OCI-LY3 (cell line): ENCODE data around the gene ABCC6.
"Not testable (repeated sequence)": the region's sequence is repeated elsewhere in the genome, so short reads cannot be mapped to it uniquely, and the experiment has no call there.

Source experiments
- H2AFZ ChIP-seq: fragments of 200-600, 300-600 bp; shearing (Covaris generic); 2 replicates; pipeline ENCODE4 v1.6.0; 2014; ENCODE audit warnings: antibody characterized with exemption, low read depth, low read length
- H3K27ac ChIP-seq: fragments of 200-600, 300-600 bp; sonication (generic); 2 replicates; pipeline ENCODE4 v1.5.1; 2014; ENCODE audit warnings: mild to moderate bottlenecking, low read length, moderate library complexity, mixed read lengths
- H3K27me3 ChIP-seq: fragments of 200-600, 300-600 bp; sonication (generic); 2 replicates; pipeline ENCODE4 v1.6.1; 2014; ENCODE audit warnings: low read depth, low read length, mixed read lengths
- H3K36me3 ChIP-seq: fragments of 200-600, 300-600 bp; sonication (generic); replicated peaks from 2 replicates; pipeline ENCODE3; 2014; ENCODE audit warnings: low read depth, low read length, mixed read lengths
- H3K4me1 ChIP-seq: fragments of 300-600, 200-600 bp; sonication (generic); 2 replicates; pipeline ENCODE4 v1.6.1; 2014; ENCODE audit warnings: low read length, mixed read lengths
- H3K4me2 ChIP-seq: fragments of 200-600, 300-600 bp; sonication (generic); 2 replicates; pipeline ENCODE4 v1.6.1; 2014; ENCODE audit warnings: low read length, mixed read lengths
- H3K4me3 ChIP-seq: fragments of 300-600, 200-600 bp; sonication (generic); 2 replicates; pipeline ENCODE4 v1.5.1; 2014; ENCODE audit warnings: antibody characterized with exemption, mild to moderate bottlenecking, low read length, moderate library complexity
- H3K79me2 ChIP-seq: fragments of 300-600, 200-600 bp; shearing (Covaris generic); 2 replicates; pipeline ENCODE4 v1.6.1; 2014; ENCODE audit warnings: mild to moderate bottlenecking, low read length, mixed read lengths
- H3K9ac ChIP-seq: fragments of 300-600, 200-600 bp; shearing (Covaris generic); 2 replicates; pipeline ENCODE4 v1.6.0; 2014; ENCODE audit warnings: mild to moderate bottlenecking, low read length, moderate library complexity
- H3K9me3 ChIP-seq: fragments of 200-600, 300-600 bp; shearing (Covaris generic); 2 replicates; pipeline ENCODE4 v1.6.1; 2014; ENCODE audit warnings: low read length, mixed read lengths; ENCODE audit not compliant: insufficient read depth
- H4K20me1 ChIP-seq: fragments of 200-600, 300-600 bp; sonication (generic); 2 replicates; pipeline ENCODE4 v1.6.1; 2016; ENCODE audit warnings: low read length, mixed read lengths; ENCODE audit not compliant: insufficient read depth
- CTCF ChIP-seq: fragments of 200-600, 300-600 bp; sonication (generic); IDR thresholded peaks from 2 replicates; pipeline ENCODE4 v1.5.1; 2014; ENCODE audit warnings: antibody characterized with exemption, low read length, low read depth
- EZH2phosphoT487 ChIP-seq: fragments of 200-600 bp; shearing (Covaris generic); IDR thresholded peaks from 2 replicates; pipeline ENCODE4 v1.6.1; 2018; ENCODE audit warnings: antibody characterized with exemption, mixed run types, low read depth

ABCC6 gene

DNA sequence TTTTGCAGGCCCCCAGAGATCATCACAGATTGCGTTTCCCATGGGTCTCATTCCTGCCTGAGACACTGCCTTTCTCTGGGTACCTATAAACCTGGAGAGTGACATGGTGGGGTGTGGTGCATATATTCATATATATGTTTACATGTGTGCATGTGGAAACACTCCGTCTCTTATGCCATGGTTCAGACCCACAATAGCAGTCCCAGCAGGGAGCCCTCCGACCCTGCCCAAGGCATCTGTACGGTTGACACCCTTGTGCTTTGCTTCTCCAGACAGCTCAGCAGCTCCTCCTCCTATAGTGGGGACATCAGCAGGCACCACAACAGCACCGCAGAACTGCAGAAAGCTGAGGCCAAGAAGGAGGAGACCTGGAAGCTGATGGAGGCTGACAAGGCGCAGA lies 116.8 kb downstream of the ABCC6 start:
- Histone ChIP-seq H3K4me1 (peaks cover 12% of the 10 kb centered on the region), H3K4me3 (no peak overlapping the region), H3K9me3 (no peaks in the 10 kb centered on the region), H3K4me2 (no peak overlapping the region), H3K27me3 (no peaks in the 10 kb centered on the region), H2AFZ (no peak overlapping the region), H3K9ac (no peak overlapping the region), H3K27ac (no peak overlapping the region), H4K20me1 (0 out of 2 replicates have a peak, but pooled peaks cover 3% of the 10 kb centered on the region), H3K79me2 (0 out of 2 replicates have a peak, but pooled peaks cover under 1% of the 10 kb centered on the region), H3K36me3 (peaks cover 54% of the 10 kb centered on the region)
- TF ChIP-seq CTCF (no peak), EZH2phosphoT487 (no peak)

- Histone ChIP-seq H3K4me2 (no peak overlapping the region), H3K27me3 (no peaks in the 10 kb centered on the region), H2AFZ (no peak overlapping the region), H3K9me3 (no peaks in the 10 kb centered on the region), H4K20me1 (0 out of 2 replicates have a peak, but pooled peaks cover 3% of the 10 kb centered on the region), H3K79me2 (peaks cover 3% of the 10 kb centered on the region; the same call in 1 of the 2 replicates), H3K36me3 (peaks cover 51% of the 10 kb centered on the region), H3K4me1 (peaks cover 14% of the 10 kb centered on the region), H3K4me3 (no peak overlapping the region), H3K27ac (no peak overlapping the region), H3K9ac (no peak overlapping the region)
- TF ChIP-seq EZH2phosphoT487 (no peak), CTCF (no peak)
These were observed 117.6 kb downstream of the ABCC6 start for GRCh38 chr16:16105646-16106045.

- H3K4me1 ChIP-seq: peaks cover 23% of the 10 kb centered on the region
- not testable (repeated sequence) for H3K4me3 ChIP-seq, H3K4me2 ChIP-seq, H2AFZ ChIP-seq, H3K27me3 ChIP-seq, H3K79me2 ChIP-seq, H3K27ac ChIP-seq, H3K9ac ChIP-seq, H4K20me1 ChIP-seq, H3K9me3 ChIP-seq
- H3K36me3 ChIP-seq: peaks cover 52% of the 10 kb centered on the region
These were observed 118.5 kb downstream of the ABCC6 start for GRCh38 chr16:16104804-16105141.

DNA sequence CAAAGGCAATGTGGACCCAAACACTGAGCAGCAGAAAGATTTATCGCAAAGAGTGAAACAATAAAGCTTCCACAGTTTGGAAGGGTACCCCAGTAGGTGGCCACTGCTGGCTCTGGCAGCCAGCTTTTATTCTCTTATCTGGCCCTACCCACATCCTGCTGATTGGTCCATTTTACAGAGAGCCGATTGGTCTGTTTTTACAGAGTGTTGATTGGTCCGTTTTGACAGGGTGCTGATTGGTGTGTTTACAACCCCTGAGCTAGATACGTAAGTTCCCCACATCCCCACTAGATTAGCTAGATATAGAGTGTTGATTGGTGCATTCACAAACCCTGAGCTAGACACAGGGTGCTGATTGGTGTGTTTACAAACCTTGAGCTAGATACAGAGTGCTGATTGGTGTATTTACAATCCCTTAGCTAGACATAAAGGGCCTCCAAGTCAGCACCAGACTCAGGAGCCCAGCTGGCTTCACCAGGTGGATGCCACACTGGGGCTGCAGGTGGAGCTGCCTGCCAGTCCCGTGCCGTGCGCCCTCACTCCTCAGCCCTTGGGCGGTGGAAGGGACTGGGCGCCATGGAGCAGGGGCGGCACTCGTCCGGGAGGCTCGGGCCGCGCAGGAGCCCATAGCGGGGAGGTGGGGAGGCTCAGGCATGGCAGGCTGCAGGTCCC lies 119.0 kb downstream of the ABCC6 start:
- H3K4me3 ChIP-seq, H4K20me1 ChIP-seq, H3K9ac ChIP-seq, H3K27me3 ChIP-seq, H3K4me2 ChIP-seq, H3K79me2 ChIP-seq, H2AFZ ChIP-seq, H3K9me3 ChIP-seq, H3K27ac ChIP-seq: not testable (repeated sequence)
- H3K36me3 ChIP-seq: peaks cover 50% of the 10 kb centered on the region
- H3K4me1 ChIP-seq: peaks cover 28% of the 10 kb centered on the region

DNA sequence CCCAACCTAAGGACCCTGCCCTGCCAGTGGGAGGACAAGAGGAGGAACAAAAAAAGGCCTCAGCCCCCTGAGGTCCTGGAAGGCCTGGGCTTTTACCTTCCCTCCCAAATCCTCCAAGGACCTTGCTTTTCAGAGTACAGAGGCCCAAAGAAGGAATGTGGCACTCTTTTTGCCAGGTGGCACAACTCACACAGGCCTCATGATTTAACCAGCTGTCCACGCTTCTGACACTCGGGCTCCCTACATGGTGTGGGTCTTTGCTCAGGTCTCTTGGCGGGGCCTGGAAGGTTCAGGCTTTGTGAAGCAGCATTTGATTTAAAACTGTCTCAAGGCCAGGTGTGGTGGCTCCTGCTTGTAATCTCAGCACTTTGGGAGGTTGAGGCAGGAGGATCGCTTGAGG lies 120.6 kb downstream of the ABCC6 start:
- peaks cover 55% of the 10 kb centered on the region for H3K36me3 ChIP-seq
- H2AFZ ChIP-seq: no peak overlapping the region
- no peak overlapping the region for H3K4me3 ChIP-seq
- peaks cover 28% of the 10 kb centered on the region for H3K4me1 ChIP-seq
- no peak overlapping the region for H3K27ac ChIP-seq
- H3K27me3 ChIP-seq: no peaks in the 10 kb centered on the region
- no peak for TF ChIP-seq EZH2phosphoT487
- TF ChIP-seq CTCF: no peak
- H4K20me1 ChIP-seq: peaks cover 3% of the 10 kb centered on the region; the same call in 1 of the 2 replicates
- H3K9ac ChIP-seq: no peak overlapping the region
- peaks cover 6% of the 10 kb centered on the region; the same call in 1 of the 2 replicates for H3K79me2 ChIP-seq
- no peak overlapping the region for H3K4me2 ChIP-seq
- no peaks in the 10 kb centered on the region for H3K9me3 ChIP-seq
